ENCODE measurements around the gene PROX1. TPM values are rescaled to one million over a fixed set of nuclear protein-coding genes. Genes with fewer than 3 reads are reported as not detected.

PROX1 gene
- total RNA-seq, 1 donor from 2014 or later = 11.7 TPM

GRCh38 chr1:213996320-213997037, 8.7 kb downstream of the PROX1 start:
- no peaks in the 10 kb centered on the region for H3K4me1 ChIP-seq
- ATAC-seq = peak in 1 of 2 donors; percentile 17
- TF ChIP-seq, protein P1, sequence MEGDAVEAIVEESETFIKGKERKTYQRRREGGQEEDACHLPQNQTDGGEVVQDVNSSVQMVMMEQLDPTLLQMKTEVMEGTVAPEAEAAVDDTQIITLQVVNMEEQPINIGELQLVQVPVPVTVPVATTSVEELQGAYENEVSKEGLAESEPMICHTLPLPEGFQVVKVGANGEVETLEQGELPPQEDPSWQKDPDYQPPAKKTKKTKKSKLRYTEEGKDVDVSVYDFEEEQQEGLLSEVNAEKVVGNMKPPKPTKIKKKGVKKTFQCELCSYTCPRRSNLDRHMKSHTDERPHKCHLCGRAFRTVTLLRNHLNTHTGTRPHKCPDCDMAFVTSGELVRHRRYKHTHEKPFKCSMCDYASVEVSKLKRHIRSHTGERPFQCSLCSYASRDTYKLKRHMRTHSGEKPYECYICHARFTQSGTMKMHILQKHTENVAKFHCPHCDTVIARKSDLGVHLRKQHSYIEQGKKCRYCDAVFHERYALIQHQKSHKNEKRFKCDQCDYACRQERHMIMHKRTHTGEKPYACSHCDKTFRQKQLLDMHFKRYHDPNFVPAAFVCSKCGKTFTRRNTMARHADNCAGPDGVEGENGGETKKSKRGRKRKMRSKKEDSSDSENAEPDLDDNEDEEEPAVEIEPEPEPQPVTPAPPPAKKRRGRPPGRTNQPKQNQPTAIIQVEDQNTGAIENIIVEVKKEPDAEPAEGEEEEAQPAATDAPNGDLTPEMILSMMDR (IDR thresholded peaks at IDR 0.05) = no peak
- peak overlapping the region; percentile 22 for H3K4me3 ChIP-seq
- no peaks in the 10 kb centered on the region for H3K9me3 ChIP-seq
- no peaks in the 10 kb centered on the region for H3K36me3 ChIP-seq
- no peak for DNase-seq
- intact Hi-C loops (cut with DNase I) = no loop called here
- peak overlapping the region; percentile 61 for H3K27ac ChIP-seq
- no peaks in the 10 kb centered on the region for H3K27me3 ChIP-seq (ENCODE audit: low read depth)

- H3K9me3 ChIP-seq = no peaks in the 10 kb centered on the region
- peak overlapping the region; percentile 61 for H3K27ac ChIP-seq
- intact Hi-C loops (cut with DNase I) = no loop called here
- H3K4me3 ChIP-seq = peak overlapping the region; percentile 22
- TF ChIP-seq, protein P1 (IDR thresholded peaks at IDR 0.05) = no peak
- H3K27me3 ChIP-seq (ENCODE audit: low read depth) = no peaks in the 10 kb centered on the region
- no peaks in the 10 kb centered on the region for H3K4me1 ChIP-seq
- H3K36me3 ChIP-seq = no peaks in the 10 kb centered on the region
- DNase-seq = no peak
- ATAC-seq = peak in 1 of 2 donors; percentile 19
These were observed 9.4 kb downstream of the PROX1 start for GRCh38 chr1:213997038-213997771.

DNA sequence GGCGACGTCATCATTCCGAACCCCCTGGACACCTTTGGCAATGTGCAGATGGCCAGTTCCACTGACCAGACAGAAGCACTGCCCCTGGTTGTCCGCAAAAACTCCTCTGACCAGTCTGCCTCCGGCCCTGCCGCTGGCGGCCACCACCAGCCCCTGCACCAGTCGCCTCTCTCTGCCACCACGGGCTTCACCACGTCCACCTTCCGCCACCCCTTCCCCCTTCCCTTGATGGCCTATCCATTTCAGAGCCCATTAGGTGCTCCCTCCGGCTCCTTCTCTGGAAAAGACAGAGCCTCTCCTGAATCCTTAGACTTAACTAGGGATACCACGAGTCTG, 10.0 kb downstream of the PROX1 start:
- Histone ChIP-seq H3K27ac (no peak overlapping the region), H3K4me3 (no peak overlapping the region), H3K4me1 (no peaks in the 10 kb centered on the region), H3K27me3 (ENCODE audit: low read depth) (no peaks in the 10 kb centered on the region), H3K9me3 (no peaks in the 10 kb centered on the region), H3K36me3 (no peaks in the 10 kb centered on the region)
- DNase-seq (no peak), ATAC-seq (no peak)
- TF ChIP-seq, protein P1 (IDR thresholded peaks at IDR 0.05) = no peak
- intact Hi-C loops (cut with DNase I) = no loop called here

DNA sequence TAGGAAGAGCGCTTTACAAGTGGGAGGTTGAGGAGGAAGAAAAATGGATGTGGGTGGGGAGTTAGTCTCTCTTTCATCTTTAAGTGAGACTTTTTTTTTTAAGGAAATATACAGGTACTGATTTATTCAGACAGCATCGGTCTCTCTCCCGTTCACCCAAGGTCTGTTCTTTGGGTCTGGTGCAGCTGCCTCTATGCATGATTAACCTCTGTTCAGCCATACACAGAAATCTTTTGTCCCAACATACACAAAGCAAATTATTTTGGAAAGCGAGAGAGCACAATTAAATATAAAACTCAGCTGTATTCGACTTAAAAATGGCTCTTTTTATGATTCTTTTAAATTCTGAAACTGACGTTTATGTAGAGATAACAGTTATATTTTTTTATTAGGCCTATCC, 11.0 kb downstream of the PROX1 start:
- Histone ChIP-seq H3K27me3 (ENCODE audit: low read depth) (no peaks in the 10 kb centered on the region), H3K4me3 (no peak overlapping the region), H3K9me3 (no peaks in the 10 kb centered on the region), H3K36me3 (no peaks in the 10 kb centered on the region), H3K27ac (no peak overlapping the region), H3K4me1 (no peaks in the 10 kb centered on the region)
- DNase-seq (no peak), ATAC-seq (no peak)
- intact Hi-C loops (cut with DNase I) = no loop called here
- TF ChIP-seq, protein P1 (IDR thresholded peaks at IDR 0.05) = no peak

GRCh38 chr1:213999732-214000131, 12.0 kb downstream of the PROX1 start:
- H3K27me3 ChIP-seq (ENCODE audit: low read depth) = no peaks in the 10 kb centered on the region
- no peaks in the 10 kb centered on the region for H3K9me3 ChIP-seq
- no peak for DNase-seq
- no peak overlapping the region for H3K4me3 ChIP-seq
- ATAC-seq = no peak
- TF ChIP-seq, protein P1 (IDR thresholded peaks at IDR 0.05) = no peak
- H3K36me3 ChIP-seq = no peaks in the 10 kb centered on the region
- intact Hi-C loops (cut with DNase I) = no loop called here
- no peaks in the 10 kb centered on the region for H3K4me1 ChIP-seq
- H3K27ac ChIP-seq = no peak overlapping the region
